Measurements from ENCODE around the gene KRT36. TPM values are rescaled to one million over a fixed set of nuclear protein-coding genes. Genes with fewer than 3 reads are reported as not detected.

The KRT36 gene
- total RNA-seq, 2 experiments from 2014 or later = not detected

GRCh38 chr17:41500131-41500911 is 10.6 kb upstream of the KRT36 start:
- no peaks in the 10 kb centered on the region for H3K36me3 Mint-ChIP-seq (ENCODE audit: low read depth)

GRCh38 chr17:41499714-41500113 is 10.0 kb upstream of the KRT36 start:
- ChIA-PET POLR2A (no interaction called here), CTCF (interaction anchor here (0.7 kb wide), 1 partner anchor 163 kb away, joined by 3 read pairs; no protein-coding TSS in a partner anchor)
- Mint-ChIP-seq H3K36me3 (ENCODE audit: low read depth) (no peaks in the 10 kb centered on the region), H3K27me3 (peaks cover 2% of the 10 kb centered on the region), H3K4me3 (no peak overlapping the region), H3K4me1 (ENCODE audit: low read depth) (peaks cover 6% of the 10 kb centered on the region), H3K9me3 (no peaks in the 10 kb centered on the region), H3K27ac (no peak overlapping the region)
- DNase-seq = no peak
- intact Hi-C loops (cut with micrococcal nuclease) = no loop called here
- ATAC-seq = no peak
- no peak for TF ChIP-seq CTCF (IDR thresholded peaks at IDR 0.05)

More at GRCh38 chr17:41500131-41500911, 10.6 kb upstream of the KRT36 start:
- Mint-ChIP-seq H3K27me3 (peaks cover 2% of the 10 kb centered on the region), H3K4me3 (no peak overlapping the region), H3K4me1 (ENCODE audit: low read depth) (peaks cover 6% of the 10 kb centered on the region), H3K9me3 (no peaks in the 10 kb centered on the region), H3K27ac (no peak overlapping the region)
- intact Hi-C loops (cut with micrococcal nuclease) = no loop called here
- DNase-seq = no peak
- CTCF ChIA-PET = interaction anchor here (0.7 kb wide), 1 partner anchor 163 kb away, joined by 3 read pairs; no protein-coding TSS in a partner anchor
- POLR2A ChIA-PET = interaction anchor here (1.2 kb wide), 1 partner anchor 10 kb away, joined by 3 read pairs; no protein-coding TSS in a partner anchor
- no peak for ATAC-seq
- no peak for TF ChIP-seq CTCF (IDR thresholded peaks at IDR 0.05)

GRCh38 chr17:41498276-41498675 is 8.6 kb upstream of the KRT36 start:
- H3K27ac Mint-ChIP-seq = no peak overlapping the region

GRCh38 chr17:41496803-41497484 is 7.2 kb upstream of the KRT36 start:
- H3K4me1 Mint-ChIP-seq (ENCODE audit: low read depth) = peaks cover 6% of the 10 kb centered on the region
- intact Hi-C loops (cut with micrococcal nuclease) = no loop called here
- peak overlapping the region; percentile 61 for H3K27ac Mint-ChIP-seq
- TF ChIP-seq CTCF (IDR thresholded peaks at IDR 0.05) = peak; percentile 84
- H3K27me3 Mint-ChIP-seq = peaks cover 2% of the 10 kb centered on the region
- ChIA-PET CTCF (interaction anchor here (0.8 to 4.3 kb wide), 4 partner anchors 52 to 586 kb away, joined by 3 to 18 read pairs (median 4); no protein-coding TSS in a partner anchor), POLR2A (no interaction called here)
- H3K9me3 Mint-ChIP-seq = no peaks in the 10 kb centered on the region
- H3K36me3 Mint-ChIP-seq (ENCODE audit: low read depth) = no peaks in the 10 kb centered on the region
- H3K4me3 Mint-ChIP-seq = no peak overlapping the region
- ATAC-seq = peak; percentile 100
- DNase-seq = peak; percentile 86

More at GRCh38 chr17:41498276-41498675, 8.6 kb upstream of the KRT36 start:
- TF ChIP-seq CTCF (IDR thresholded peaks at IDR 0.05) = no peak
- DNase-seq (no peak), ATAC-seq (no peak)
- Mint-ChIP-seq H3K36me3 (ENCODE audit: low read depth) (no peaks in the 10 kb centered on the region), H3K27me3 (peaks cover 2% of the 10 kb centered on the region), H3K4me3 (no peak overlapping the region), H3K4me1 (ENCODE audit: low read depth) (peaks cover 6% of the 10 kb centered on the region), H3K9me3 (no peaks in the 10 kb centered on the region)
- intact Hi-C loops (cut with micrococcal nuclease) = no loop called here
- ChIA-PET CTCF (interaction anchor here (0.9 to 4.3 kb wide), 7 partner anchors 43 to 588 kb away, joined by 3 to 18 read pairs (median 4); no protein-coding TSS in a partner anchor), POLR2A (no interaction called here)
